ENCODE results near the gene ABCG4. TPM values are rescaled to one million over a fixed set of nuclear protein-coding genes. Genes with fewer than 3 reads are reported as not detected.

ABCG4 gene
- total RNA-seq, 1 experiment from 2014 or later: 0.39 TPM

GRCh38 chr11:119111361-119111925, 37.4 kb upstream of the ABCG4 start:
- POLR2A ChIA-PET: interaction anchor here (0.8 kb wide), 1 partner anchor 200 kb away, joined by 5 read pairs; no protein-coding TSS in a partner anchor

GRCh38 chr11:119112314-119113020, 36.4 kb upstream of the ABCG4 start:
- in situ Hi-C loops (cut with HindIII; ENCODE audit: low pct_unique_long_range_greater_than_20kb, low sequenced_read_pairs) (no loop called here), intact Hi-C loops (cut with micrococcal nuclease; ENCODE audit: unreplicated experiment) (no loop called here)
- no TSS peak for BruUV-seq (replicated peaks)
- Histone ChIP-seq H3K36me3 (ENCODE audit: control insufficient read depth, insufficient read depth, low read length) (no peaks in the 10 kb centered on the region), H3K4me1 (ENCODE audit: control insufficient read depth, insufficient read depth, low read length) (peaks cover 10% of the 10 kb centered on the region), H3K9me3 (ENCODE audit: control insufficient read depth, insufficient read depth, low read depth, low read length) (no peaks in the 10 kb centered on the region), H3K4me3 (ENCODE audit: low read depth in 2 of 2, low read length in 2 of 2) (no peak overlapping the region), H3K27me3 (ENCODE audit: control insufficient read depth, insufficient read depth, low read length) (no peaks in the 10 kb centered on the region), H3K27ac (ENCODE audit: low read length) (no peak overlapping the region)
- ChIA-PET POLR2A (no interaction called here), CTCF (interaction anchor here (0.5 kb wide), 1 partner anchor 11 kb away, joined by 3 read pairs; the partner anchor contains the start of gene DPAGT1)
- ATAC-seq (no peak), DNase-seq (ENCODE audit: low read depth, low spot score) (no peak)
- no peak for TF ChIP-seq REST (IDR thresholded peaks at IDR 0.05; ENCODE audit: insufficient read depth in 1 of 2, low read depth in 2 of 2, low read length in 1 of 2)
- TF ChIP-seq SIN3A (IDR thresholded peaks at IDR 0.05; ENCODE audit: borderline replicate concordance, insufficient read depth, low read depth, low read length): no peak
- no peak for TF ChIP-seq POLR2AphosphoS5 (IDR thresholded peaks at IDR 0.05; ENCODE audit: low read depth, low read length)
- no peak for TF ChIP-seq CTCF (IDR thresholded peaks at IDR 0.05)

More at GRCh38 chr11:119111361-119111925, 37.4 kb upstream of the ABCG4 start:
- peaks cover 15% of the 10 kb centered on the region for H3K4me1 ChIP-seq (ENCODE audit: control insufficient read depth, insufficient read depth, low read length)
- CTCF ChIA-PET: no interaction called here
- DNase-seq (ENCODE audit: low read depth, low spot score) (no peak), ATAC-seq (no peak)
- TF ChIP-seq POLR2AphosphoS5 (IDR thresholded peaks at IDR 0.05; ENCODE audit: low read depth, low read length): no peak
- TF ChIP-seq TCF7L2 (IDR thresholded peaks at IDR 0.05; ENCODE audit: low read depth, low read length): no peak
- TF ChIP-seq REST (IDR thresholded peaks at IDR 0.05; ENCODE audit: insufficient read depth in 1 of 2, low read depth in 2 of 2, low read length in 1 of 2): no peak
- no peak for TF ChIP-seq SIN3A (IDR thresholded peaks at IDR 0.05; ENCODE audit: borderline replicate concordance, insufficient read depth, low read depth, low read length)
- no peak for TF ChIP-seq CTCF (IDR thresholded peaks at IDR 0.05)
- no TSS peak for BruUV-seq (replicated peaks)
- H3K27me3 ChIP-seq (ENCODE audit: control insufficient read depth, insufficient read depth, low read length): no peaks in the 10 kb centered on the region
- intact Hi-C loops (cut with micrococcal nuclease; ENCODE audit: unreplicated experiment): no loop called here
- no peak overlapping the region for H3K27ac ChIP-seq (ENCODE audit: low read length)
- in situ Hi-C loops (cut with HindIII; ENCODE audit: low pct_unique_long_range_greater_than_20kb, low sequenced_read_pairs): no loop called here
- H3K9me3 ChIP-seq (ENCODE audit: control insufficient read depth, insufficient read depth, low read depth, low read length): no peaks in the 10 kb centered on the region
- no peaks in the 10 kb centered on the region for H3K36me3 ChIP-seq (ENCODE audit: control insufficient read depth, insufficient read depth, low read length)
- H3K4me3 ChIP-seq (ENCODE audit: low read depth in 2 of 2, low read length in 2 of 2): no peak overlapping the region

All from Panc1 (cell line).